H1 (cell line): Measurements from ENCODE around the gene PCNX1. TPM values are rescaled to one million over a fixed set of nuclear protein-coding genes. Genes with fewer than 3 reads are reported as not detected.

Experiments used
- CTCF ChIA-PET: fragments of 300-600 bp; sonication (Branson Sonifier 250); formaldehyde crosslinking; loops from one replicate; lab custom pipeline; 2021; ENCODE audit not compliant: partially characterized antibody; lab: Charles Lee
- POLR2A ChIA-PET: fragments of 300-600 bp; sonication (Branson Sonifier 250); formaldehyde crosslinking; loops from one replicate; lab custom pipeline; 2021; ENCODE audit warnings: inconsistent platforms; ENCODE audit not compliant: partially characterized antibody; lab: Charles Lee
- DNase-seq, 2 experiments: peaks; one replicate each; pipeline versions ENCODE4 v3.0.0 to v3.0.0-alpha.2; 2010 to 2022; ENCODE audit warnings: low spot score in 2 of 2, low read depth in 1 of 2, mixed read lengths in 1 of 2
- FAIRE-seq: peaks from 2 replicates; lab custom pipeline; 2011; peaks lifted over from hg19 to GRCh38; lab: Jason Lieb, UNC
- H2AFZ ChIP-seq: 2 replicates; pipeline ENCODE4 v1.8.1; 2012; ENCODE audit warnings: low read length, inconsistent platforms
- H2AK5ac ChIP-seq: 2 replicates; pipeline ENCODE4 v1.6.1; 2013; ENCODE audit warnings: low read depth, low read length
- H2BK120ac ChIP-seq: replicated peaks from 2 replicates; pipeline ENCODE3; 2013; ENCODE audit warnings: low read depth, low read length, inconsistent platforms
- H2BK12ac ChIP-seq: 2 replicates; pipeline ENCODE4 v1.6.1; 2013; ENCODE audit warnings: low read depth, low read length
- H2BK15ac ChIP-seq: 2 replicates; pipeline ENCODE4 v1.6.1; 2013; ENCODE audit warnings: low read length
- H2BK20ac ChIP-seq: 2 replicates; pipeline ENCODE4 v1.6.1; 2013; ENCODE audit warnings: low read length
- H2BK5ac ChIP-seq: 2 replicates; pipeline ENCODE4 v1.6.1; 2013; ENCODE audit warnings: low read depth, low read length
- H3K14ac ChIP-seq: 2 replicates; pipeline ENCODE4 v1.6.1; 2013; ENCODE audit warnings: inconsistent platforms; ENCODE audit not compliant: insufficient read length
- H3K18ac ChIP-seq: 2 replicates; pipeline ENCODE4 v1.6.1; 2013; ENCODE audit warnings: low read length; ENCODE audit errors: extremely low read depth
- H3K23ac ChIP-seq: 2 replicates; pipeline ENCODE4 v1.6.1; 2013; ENCODE audit warnings: inconsistent platforms; ENCODE audit not compliant: insufficient read length
- H3K23me2 ChIP-seq: 2 replicates; pipeline ENCODE4 v1.6.1; 2013; ENCODE audit warnings: low read depth, low read length
- H3K27ac ChIP-seq: 2 replicates; pipeline ENCODE4 v1.6.1; 2011; ENCODE audit warnings: low read depth, low read length, inconsistent platforms
- H3K27me3 ChIP-seq, 4 experiments: replicated peaks in 1 of 4; 1 replicate in 1 of 4; 2 replicates in 3 of 4; pipeline versions ENCODE4 v1.6.1 to v1.8.1; 2011 to 2013; ENCODE audit warnings: low read length in 3 of 4, mild to moderate bottlenecking in 3 of 4, inconsistent platforms in 2 of 4, mixed read lengths in 2 of 4, moderate library complexity in 1 of 4; ENCODE audit not compliant: control insufficient read depth in 3 of 4, insufficient read depth in 3 of 4; ENCODE audit errors: extremely low read depth in 1 of 4
- H3K36me3 ChIP-seq, 4 experiments: 2 replicates each; pipeline versions ENCODE4 v1.6.1 to v1.8.1; 2011 to 2013; ENCODE audit warnings: mild to moderate bottlenecking in 4 of 4, low read length in 3 of 4, moderate library complexity in 2 of 4, control low read depth in 1 of 4, inconsistent platforms in 1 of 4; ENCODE audit not compliant: insufficient read depth in 4 of 4, control insufficient read depth in 2 of 4
- H3K4ac ChIP-seq: replicated peaks from 2 replicates; pipeline ENCODE3; 2013; ENCODE audit warnings: low read length, low read depth, mixed read lengths, inconsistent platforms; ENCODE audit not compliant: insufficient read length
- H3K4me1 ChIP-seq, 4 experiments: replicated peaks in 1 of 4; 1 replicate in 1 of 4; 2 replicates in 3 of 4; pipeline versions ENCODE4 v1.6.1 to v1.8.1; 2011 to 2013; ENCODE audit warnings: low read length in 3 of 4, inconsistent platforms in 2 of 4, mixed read lengths in 1 of 4; ENCODE audit not compliant: insufficient read depth in 4 of 4, control insufficient read depth in 3 of 4
- H3K4me2 ChIP-seq, 2 experiments: 2 replicates each; pipeline versions ENCODE4 v1.6.1 to v1.8.1; 2011 to 2013; ENCODE audit warnings: low read depth in 2 of 2, low read length in 2 of 2, control low read depth in 1 of 2, inconsistent platforms in 1 of 2, mild to moderate bottlenecking in 1 of 2; ENCODE audit not compliant: insufficient read depth in 1 of 2
- H3K4me3 ChIP-seq, 4 experiments: fragments of 200-600, 300-600 bp in 1 of 4; sonication (generic), shearing (Covaris generic), sonication (Bioruptor Twin) in 1 of 4; 2 replicates each; pipeline versions ENCODE4 v1.5.1 to v1.8.1; 2011 to 2016; ENCODE audit warnings: low read length in 4 of 4, low read depth in 3 of 4, control low read depth in 2 of 4, inconsistent platforms in 2 of 4, mild to moderate bottlenecking in 2 of 4, mixed read lengths in 1 of 4, moderate library complexity in 1 of 4; ENCODE audit not compliant: insufficient read depth in 2 of 4; ENCODE audit errors: extremely low read depth in 1 of 4
- H3K56ac ChIP-seq: replicated peaks from 2 replicates; pipeline ENCODE3; 2013; ENCODE audit warnings: low read depth, mild to moderate bottlenecking, mixed read lengths, low read length, inconsistent platforms; ENCODE audit not compliant: insufficient read length
- H3K79me1 ChIP-seq: 2 replicates; pipeline ENCODE4 v1.6.1; 2013; ENCODE audit warnings: low read depth, low read length, control low read depth
- H3K79me2 ChIP-seq, 2 experiments: 2 replicates each; pipeline versions ENCODE4 v1.6.1 to v1.8.1; 2012 to 2013; ENCODE audit warnings: low read length in 2 of 2, mild to moderate bottlenecking in 2 of 2, inconsistent platforms in 1 of 2; ENCODE audit not compliant: insufficient read depth in 2 of 2, control insufficient read depth in 1 of 2
- H3K9ac ChIP-seq, 4 experiments: replicated peaks in 1 of 4; 1 replicate in 1 of 4; 2 replicates in 3 of 4; pipeline versions ENCODE4 v1.6.1 to v1.8.1; 2011 to 2013; ENCODE audit warnings: low read depth in 3 of 4, low read length in 3 of 4, control low read depth in 2 of 4, mild to moderate bottlenecking in 2 of 4, moderate library complexity in 2 of 4, inconsistent platforms in 1 of 4; ENCODE audit errors: extremely low read depth in 1 of 4
- H3K9me3 ChIP-seq, 2 experiments: 2 replicates each; pipeline versions ENCODE4 v1.6.1 to v1.8.1; 2012 to 2013; ENCODE audit warnings: mild to moderate bottlenecking in 2 of 2, moderate library complexity in 2 of 2, control low read depth in 1 of 2, inconsistent platforms in 1 of 2, low read depth in 1 of 2, low read length in 1 of 2, mixed read lengths in 1 of 2; ENCODE audit not compliant: insufficient read depth in 2 of 2
- H4K20me1 ChIP-seq, 2 experiments: replicated peaks in 1 of 2; 2 replicates each; pipeline versions ENCODE3 to v1.8.1; 2011 to 2013; ENCODE audit warnings: inconsistent platforms in 2 of 2, low read length in 2 of 2, mild to moderate bottlenecking in 1 of 2; ENCODE audit not compliant: insufficient read depth in 2 of 2, control insufficient read depth in 1 of 2
- H4K5ac ChIP-seq: 2 replicates; pipeline ENCODE4 v1.6.1; 2013; ENCODE audit warnings: low read length, low read depth, mixed read lengths, inconsistent platforms; ENCODE audit not compliant: insufficient read length
- H4K8ac ChIP-seq: 2 replicates; pipeline ENCODE4 v1.8.0; 2013; ENCODE audit warnings: mild to moderate bottlenecking, moderate library complexity, low read length, inconsistent platforms; ENCODE audit not compliant: insufficient read depth; ENCODE audit errors: extremely low read depth
- H4K91ac ChIP-seq: replicated peaks from 2 replicates; pipeline ENCODE3; 2013; ENCODE audit warnings: low read length, mixed read lengths, inconsistent platforms; ENCODE audit not compliant: insufficient read length
- BACH1 ChIP-seq: IDR thresholded peaks from 2 replicates; pipeline ENCODE4 v1.6.1; 2012; ENCODE audit warnings: low read length, improper control_type of control experiment
- CEBPB ChIP-seq: IDR thresholded peaks from 2 replicates; pipeline ENCODE4 v1.6.1; 2012; ENCODE audit warnings: low read depth, low read length
- EGR1 ChIP-seq: IDR thresholded peaks from 2 replicates; pipeline ENCODE4 v1.6.1; 2011; ENCODE audit warnings: low read depth, low read length, borderline replicate concordance
- EP300 ChIP-seq, 2 experiments: IDR thresholded peaks; 1 replicate in 1 of 2; 2 replicates in 1 of 2; pipeline ENCODE4 v1.6.1; 2011 to 2012; ENCODE audit warnings: low read depth in 2 of 2, low read length in 2 of 2, mild to moderate bottlenecking in 2 of 2, borderline replicate concordance in 1 of 2, inconsistent platforms in 1 of 2, moderate library complexity in 1 of 2
- GABPA ChIP-seq: IDR thresholded peaks from 2 replicates; pipeline ENCODE4 v1.6.1; 2011; ENCODE audit warnings: mild to moderate bottlenecking, low read length, moderate library complexity, borderline replicate concordance; ENCODE audit not compliant: insufficient read depth
- JUND ChIP-seq: IDR thresholded peaks from 2 replicates; pipeline ENCODE4 v1.6.1; 2011; ENCODE audit warnings: mild to moderate bottlenecking, improper control_type of control experiment, low read length
- SP4 ChIP-seq: IDR thresholded peaks from 2 replicates; pipeline ENCODE4 v1.6.1; 2012; ENCODE audit warnings: low read length, inconsistent platforms
- TBP ChIP-seq: IDR thresholded peaks from 2 replicates; pipeline ENCODE4 v1.6.1; 2011; ENCODE audit warnings: low read depth, low read length, improper control_type of control experiment
- TCF12 ChIP-seq: IDR thresholded peaks from 2 replicates; pipeline ENCODE4 v1.6.1; 2011; ENCODE audit warnings: low read depth, mild to moderate bottlenecking, low read length
- WGBS, 2 experiments: shearing (Covaris generic) in 1 of 2; methylation state at CpG; one replicate each; pipeline versions ENCODE4 v1.1.6 to v1.1.7; 2013 to 2015; ENCODE audit warnings: low lambda C conversion rate in 2 of 2, mixed read lengths in 2 of 2, inconsistent platforms in 1 of 2, low coverage in 1 of 2, missing lambda C conversion rate in 1 of 2; ENCODE audit not compliant: insufficient replicate concordance in 2 of 2, insufficient coverage in 1 of 2, insufficient read length in 1 of 2; ENCODE audit errors: extremely low coverage in 1 of 2, missing lambda C conversion rate in 1 of 2; 5-methylcytosine and 5-hydroxymethylcytosine counted together
- polyA plus RNA-seq, 7 experiments: library from polyadenylated mRNA; depleted of rRNA in 3 of 7; stranded (reverse) in 5 of 7; unstranded in 2 of 7; fragments of >200 nt in 5 of 7; fragments of 200-250 nt in 2 of 7; gene quantifications; 1 replicate in 5 of 7; 2 replicates in 1 of 7; 4 replicates in 1 of 7; pipeline versions ENCODE4 v1.2.1 to v1.2.3, GENCODE V29; 2011 to 2013; ENCODE audit warnings: missing spikeins in 2 of 7, mixed read lengths in 2 of 7
- total RNA-seq: library from RNA; stranded (reverse); fragmentation: NEBNext Ultra II Directional; extraction: Animal tissue kit (Norgen Biotek cat#: 25700); gene quantifications from 2 replicates; pipeline ENCODE4 v1.2.1, GENCODE V29; 2021
- TF ChIP-seq, protein P1 (sequence below): IDR thresholded peaks from 2 replicates; pipeline ENCODE4 v1.6.1; 2012; ENCODE audit warnings: inconsistent platforms
- TF ChIP-seq, protein P2 (sequence below), 3 experiments: IDR thresholded peaks; 1 replicate in 2 of 3; 2 replicates in 1 of 3; pipeline versions ENCODE4 v1.5.1 to v1.6.1; 2011; ENCODE audit warnings: low read length in 3 of 3, mild to moderate bottlenecking in 3 of 3, inconsistent platforms in 2 of 3, low read depth in 1 of 3, moderate library complexity in 1 of 3; ENCODE audit not compliant: insufficient read depth in 1 of 3; ENCODE audit errors: control extremely low read depth in 1 of 3

The PCNX1 gene
- total and polyA plus RNA-seq, 2 of the 8 experiments (the other 6 are each of a cell fraction or from before 2014, with no cell fraction given), result 37.7 to 53.2 TPM

DNA sequence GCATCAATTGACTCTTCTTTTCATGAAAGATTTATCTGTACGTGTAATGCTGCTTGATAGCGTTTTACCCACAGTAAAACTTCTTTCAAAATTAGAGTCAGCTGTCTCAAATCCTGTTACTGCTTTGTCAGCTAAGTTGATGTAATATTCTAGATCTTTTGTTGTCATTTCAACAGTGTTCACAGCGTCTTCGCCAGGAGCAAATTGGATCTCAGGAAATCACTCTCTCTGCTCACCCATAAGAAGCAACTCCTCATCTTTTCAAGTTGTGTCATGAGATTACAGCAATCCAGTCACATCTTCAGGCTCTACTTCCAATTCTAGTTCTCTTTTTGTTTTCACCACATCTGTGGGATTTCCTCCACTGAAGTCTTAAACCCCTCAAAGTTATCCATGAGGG lies 9.5 kb downstream of the PCNX1 start:
- H2BK20ac ChIP-seq, result no peak overlapping the region
- FAIRE-seq, result no peak
- H2BK15ac ChIP-seq, result no peak overlapping the region
- H2AK5ac ChIP-seq, result no peak overlapping the region
- H3K4me3 ChIP-seq, result no peak overlapping the region
- no peak overlapping the region for H4K91ac ChIP-seq
- peaks cover 0 to 5% (median 0%) of the 10 kb centered on the region in 4 experiments; a peak in 1 of 8 replicates for H3K36me3 ChIP-seq
- no peaks in the 10 kb centered on the region for H3K23me2 ChIP-seq
- peaks cover 11 to 99% of the 10 kb centered on the region in 2 experiments for H3K79me2 ChIP-seq
- POLR2A ChIA-PET, result no interaction called here
- no peak overlapping the region for H4K5ac ChIP-seq
- peaks cover 8 to 17% of the 10 kb centered on the region in 2 experiments for H4K20me1 ChIP-seq
- H3K4me2 ChIP-seq, result no peak overlapping the region
- H3K79me1 ChIP-seq, result peaks cover 6% of the 10 kb centered on the region
- no peak overlapping the region for H4K8ac ChIP-seq
- H2BK5ac ChIP-seq, result no peak overlapping the region
- no peak overlapping the region for H3K4ac ChIP-seq
- H3K27me3 ChIP-seq, result no peaks in the 10 kb centered on the region
- no peak overlapping the region for H3K18ac ChIP-seq
- no peak overlapping the region for H2BK120ac ChIP-seq
- no peak overlapping the region for H2AFZ ChIP-seq
- 0 out of 7 replicates have a peak, but pooled peaks cover 0 to 2% (median 0%) of the 10 kb centered on the region in 4 experiments for H3K4me1 ChIP-seq
- no peak overlapping the region for H3K27ac ChIP-seq
- H3K23ac ChIP-seq, result no peak overlapping the region
- WGBS, 2 experiments, result 96% methylated on average over 4 of the region's 4 CpGs; no CpG with 5 or more reads in 1 of the 2 experiments
- H3K14ac ChIP-seq, result no peak overlapping the region
- no peak overlapping the region for H3K56ac ChIP-seq
- H2BK12ac ChIP-seq, result no peak overlapping the region
- CTCF ChIA-PET, result no interaction called here
- no peaks in the 10 kb centered on the region for H3K9me3 ChIP-seq
- H3K9ac ChIP-seq, result no peak overlapping the region
- DNase-seq, result no peak
- TF ChIP-seq BACH1 (no peak), GABPA (no peak), TCF12 (no peak), EP300 (IDR thresholded peaks at IDR 0.05; ENCODE audit: borderline replicate concordance in 1 of 2, low read depth in 2 of 2, low read length in 2 of 2) (no peak), EGR1 (no peak), TBP (no peak), CEBPB (no peak), JUND (no peak), SP4 (no peak)
- TF ChIP-seq, protein P1, sequence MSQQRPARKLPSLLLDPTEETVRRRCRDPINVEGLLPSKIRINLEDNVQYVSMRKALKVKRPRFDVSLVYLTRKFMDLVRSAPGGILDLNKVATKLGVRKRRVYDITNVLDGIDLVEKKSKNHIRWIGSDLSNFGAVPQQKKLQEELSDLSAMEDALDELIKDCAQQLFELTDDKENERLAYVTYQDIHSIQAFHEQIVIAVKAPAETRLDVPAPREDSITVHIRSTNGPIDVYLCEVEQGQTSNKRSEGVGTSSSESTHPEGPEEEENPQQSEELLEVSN, result no peak
- TF ChIP-seq, protein P2, sequence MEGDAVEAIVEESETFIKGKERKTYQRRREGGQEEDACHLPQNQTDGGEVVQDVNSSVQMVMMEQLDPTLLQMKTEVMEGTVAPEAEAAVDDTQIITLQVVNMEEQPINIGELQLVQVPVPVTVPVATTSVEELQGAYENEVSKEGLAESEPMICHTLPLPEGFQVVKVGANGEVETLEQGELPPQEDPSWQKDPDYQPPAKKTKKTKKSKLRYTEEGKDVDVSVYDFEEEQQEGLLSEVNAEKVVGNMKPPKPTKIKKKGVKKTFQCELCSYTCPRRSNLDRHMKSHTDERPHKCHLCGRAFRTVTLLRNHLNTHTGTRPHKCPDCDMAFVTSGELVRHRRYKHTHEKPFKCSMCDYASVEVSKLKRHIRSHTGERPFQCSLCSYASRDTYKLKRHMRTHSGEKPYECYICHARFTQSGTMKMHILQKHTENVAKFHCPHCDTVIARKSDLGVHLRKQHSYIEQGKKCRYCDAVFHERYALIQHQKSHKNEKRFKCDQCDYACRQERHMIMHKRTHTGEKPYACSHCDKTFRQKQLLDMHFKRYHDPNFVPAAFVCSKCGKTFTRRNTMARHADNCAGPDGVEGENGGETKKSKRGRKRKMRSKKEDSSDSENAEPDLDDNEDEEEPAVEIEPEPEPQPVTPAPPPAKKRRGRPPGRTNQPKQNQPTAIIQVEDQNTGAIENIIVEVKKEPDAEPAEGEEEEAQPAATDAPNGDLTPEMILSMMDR (IDR thresholded peaks at IDR 0.05; ENCODE audit: control extremely low read depth in 1 of 3, insufficient read depth in 1 of 3, low read depth in 1 of 3, low read length in 3 of 3), result no peak
